ENCODE data around the gene SIL1.

- no peak for TF ChIP-seq MAX (IDR thresholded peaks at IDR 0.05)
- no peak for TF ChIP-seq NFIC (IDR thresholded peaks at IDR 0.05)
- no peak for TF ChIP-seq USF1 (IDR thresholded peaks at IDR 0.05)
- TF ChIP-seq CEBPB (IDR thresholded peaks at IDR 0.05) = no peak
- no peak for TF ChIP-seq TAF1 (IDR thresholded peaks at IDR 0.05; ENCODE audit: low read depth)
- TF ChIP-seq YY1 (IDR thresholded peaks at IDR 0.05; ENCODE audit: low read depth) = no peak
- TF ChIP-seq, protein P1, sequence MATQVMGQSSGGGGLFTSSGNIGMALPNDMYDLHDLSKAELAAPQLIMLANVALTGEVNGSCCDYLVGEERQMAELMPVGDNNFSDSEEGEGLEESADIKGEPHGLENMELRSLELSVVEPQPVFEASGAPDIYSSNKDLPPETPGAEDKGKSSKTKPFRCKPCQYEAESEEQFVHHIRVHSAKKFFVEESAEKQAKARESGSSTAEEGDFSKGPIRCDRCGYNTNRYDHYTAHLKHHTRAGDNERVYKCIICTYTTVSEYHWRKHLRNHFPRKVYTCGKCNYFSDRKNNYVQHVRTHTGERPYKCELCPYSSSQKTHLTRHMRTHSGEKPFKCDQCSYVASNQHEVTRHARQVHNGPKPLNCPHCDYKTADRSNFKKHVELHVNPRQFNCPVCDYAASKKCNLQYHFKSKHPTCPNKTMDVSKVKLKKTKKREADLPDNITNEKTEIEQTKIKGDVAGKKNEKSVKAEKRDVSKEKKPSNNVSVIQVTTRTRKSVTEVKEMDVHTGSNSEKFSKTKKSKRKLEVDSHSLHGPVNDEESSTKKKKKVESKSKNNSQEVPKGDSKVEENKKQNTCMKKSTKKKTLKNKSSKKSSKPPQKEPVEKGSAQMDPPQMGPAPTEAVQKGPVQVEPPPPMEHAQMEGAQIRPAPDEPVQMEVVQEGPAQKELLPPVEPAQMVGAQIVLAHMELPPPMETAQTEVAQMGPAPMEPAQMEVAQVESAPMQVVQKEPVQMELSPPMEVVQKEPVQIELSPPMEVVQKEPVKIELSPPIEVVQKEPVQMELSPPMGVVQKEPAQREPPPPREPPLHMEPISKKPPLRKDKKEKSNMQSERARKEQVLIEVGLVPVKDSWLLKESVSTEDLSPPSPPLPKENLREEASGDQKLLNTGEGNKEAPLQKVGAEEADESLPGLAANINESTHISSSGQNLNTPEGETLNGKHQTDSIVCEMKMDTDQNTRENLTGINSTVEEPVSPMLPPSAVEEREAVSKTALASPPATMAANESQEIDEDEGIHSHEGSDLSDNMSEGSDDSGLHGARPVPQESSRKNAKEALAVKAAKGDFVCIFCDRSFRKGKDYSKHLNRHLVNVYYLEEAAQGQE (IDR thresholded peaks at IDR 0.05; ENCODE audit: low read depth) = no peak
- TF ChIP-seq EP300 (IDR thresholded peaks at IDR 0.05; ENCODE audit: borderline replicate concordance) = no peak
- no peak for TF ChIP-seq TCF12 (IDR thresholded peaks at IDR 0.05; ENCODE audit: low read depth)
- TF ChIP-seq EGR1 (IDR thresholded peaks at IDR 0.05) = no peak
- no peak for TF ChIP-seq CREB1 (IDR thresholded peaks at IDR 0.05; ENCODE audit: low read depth)
These were observed 12.4 kb upstream of the SIL1 start for GRCh38 chr5:139210585-139210984.
